Measurements from ENCODE around the gene SNRPF. TPM values are rescaled to one million over a fixed set of nuclear protein-coding genes. Genes with fewer than 3 reads are reported as not detected.
"Not testable (repeated sequence)": the region's sequence is repeated elsewhere in the genome, so short reads cannot be mapped to it uniquely, and the experiment has no call there.

The SNRPF gene
- total RNA-seq, 1 experiment from 2014 or later = 55.4 TPM

DNA sequence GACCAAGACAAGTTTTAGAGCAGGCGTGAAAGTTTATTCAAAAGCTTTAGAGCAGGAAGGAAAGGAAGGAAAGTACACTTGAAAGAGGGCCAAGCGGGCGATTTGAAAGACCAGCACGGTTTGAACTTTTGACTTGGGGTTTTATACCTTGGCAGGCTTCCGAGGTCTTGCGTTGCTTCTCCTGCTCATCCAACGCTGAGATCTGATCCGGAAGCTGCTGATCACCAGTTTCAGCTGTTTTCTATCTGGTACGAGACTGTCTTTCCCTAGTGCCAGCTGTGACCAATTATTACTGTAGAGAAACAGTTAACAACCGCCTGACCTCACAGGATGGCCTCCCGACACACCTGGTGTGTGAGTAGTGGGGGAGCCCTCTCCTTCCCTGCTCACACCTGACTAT is 20.6 kb upstream of the SNRPF start:
- intact Hi-C loops (cut with micrococcal nuclease; ENCODE audit: unreplicated experiment) = no loop called here
- BruUV-seq (replicated peaks) = no TSS peak
- H3K9me3 Mint-ChIP-seq (ENCODE audit: low read depth, unreplicated experiment) = no peaks in the 10 kb centered on the region
- peak; percentile 34 for DNase-seq
- TF ChIP-seq, protein P1, sequence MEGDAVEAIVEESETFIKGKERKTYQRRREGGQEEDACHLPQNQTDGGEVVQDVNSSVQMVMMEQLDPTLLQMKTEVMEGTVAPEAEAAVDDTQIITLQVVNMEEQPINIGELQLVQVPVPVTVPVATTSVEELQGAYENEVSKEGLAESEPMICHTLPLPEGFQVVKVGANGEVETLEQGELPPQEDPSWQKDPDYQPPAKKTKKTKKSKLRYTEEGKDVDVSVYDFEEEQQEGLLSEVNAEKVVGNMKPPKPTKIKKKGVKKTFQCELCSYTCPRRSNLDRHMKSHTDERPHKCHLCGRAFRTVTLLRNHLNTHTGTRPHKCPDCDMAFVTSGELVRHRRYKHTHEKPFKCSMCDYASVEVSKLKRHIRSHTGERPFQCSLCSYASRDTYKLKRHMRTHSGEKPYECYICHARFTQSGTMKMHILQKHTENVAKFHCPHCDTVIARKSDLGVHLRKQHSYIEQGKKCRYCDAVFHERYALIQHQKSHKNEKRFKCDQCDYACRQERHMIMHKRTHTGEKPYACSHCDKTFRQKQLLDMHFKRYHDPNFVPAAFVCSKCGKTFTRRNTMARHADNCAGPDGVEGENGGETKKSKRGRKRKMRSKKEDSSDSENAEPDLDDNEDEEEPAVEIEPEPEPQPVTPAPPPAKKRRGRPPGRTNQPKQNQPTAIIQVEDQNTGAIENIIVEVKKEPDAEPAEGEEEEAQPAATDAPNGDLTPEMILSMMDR (IDR thresholded peaks at IDR 0.05; ENCODE audit: unreplicated experiment) = no peak
- H3K27me3 Mint-ChIP-seq (ENCODE audit: unreplicated experiment) = peaks cover 18% of the 10 kb centered on the region
- peaks cover 24% of the 10 kb centered on the region for H3K4me1 Mint-ChIP-seq (ENCODE audit: low read depth, unreplicated experiment)
- CTCF ChIA-PET = no interaction called here
- no peak overlapping the region for H3K27ac Mint-ChIP-seq (ENCODE audit: unreplicated experiment)
- peak overlapping the region; percentile 17 for H3K4me3 Mint-ChIP-seq (ENCODE audit: low read depth, unreplicated experiment)
- no peaks in the 10 kb centered on the region for H3K36me3 Mint-ChIP-seq (ENCODE audit: insufficient read depth, unreplicated experiment)

DNA sequence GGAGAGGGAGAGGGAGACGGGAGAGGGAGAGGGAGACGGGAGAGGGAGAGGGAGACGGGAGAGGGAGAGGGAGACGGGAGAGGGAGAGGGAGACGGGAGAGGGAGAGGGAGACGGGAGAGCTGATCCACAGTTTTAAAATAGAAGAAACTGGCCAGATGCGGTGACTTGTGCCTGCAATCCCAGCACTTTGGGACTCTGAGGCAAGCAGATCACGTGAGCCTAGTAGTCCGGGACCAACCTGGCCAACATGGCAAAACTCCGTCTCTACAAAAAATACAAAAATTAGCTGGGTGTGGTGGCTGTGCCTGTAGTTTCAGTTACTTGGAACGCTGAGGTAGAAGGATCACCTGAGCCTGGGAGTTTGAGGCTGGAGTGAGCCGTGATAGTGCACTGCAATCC is 16.3 kb upstream of the SNRPF start:
- CTCF ChIA-PET; DNase-seq; H3K27ac Mint-ChIP-seq (ENCODE audit: unreplicated experiment); H3K9me3 Mint-ChIP-seq (ENCODE audit: low read depth, unreplicated experiment); H3K4me1 Mint-ChIP-seq (ENCODE audit: low read depth, unreplicated experiment); H3K36me3 Mint-ChIP-seq (ENCODE audit: insufficient read depth, unreplicated experiment); intact Hi-C loops (cut with micrococcal nuclease; ENCODE audit: unreplicated experiment); BruUV-seq (replicated peaks); H3K27me3 Mint-ChIP-seq (ENCODE audit: unreplicated experiment); H3K4me3 Mint-ChIP-seq (ENCODE audit: low read depth, unreplicated experiment): not testable (repeated sequence)

DNA sequence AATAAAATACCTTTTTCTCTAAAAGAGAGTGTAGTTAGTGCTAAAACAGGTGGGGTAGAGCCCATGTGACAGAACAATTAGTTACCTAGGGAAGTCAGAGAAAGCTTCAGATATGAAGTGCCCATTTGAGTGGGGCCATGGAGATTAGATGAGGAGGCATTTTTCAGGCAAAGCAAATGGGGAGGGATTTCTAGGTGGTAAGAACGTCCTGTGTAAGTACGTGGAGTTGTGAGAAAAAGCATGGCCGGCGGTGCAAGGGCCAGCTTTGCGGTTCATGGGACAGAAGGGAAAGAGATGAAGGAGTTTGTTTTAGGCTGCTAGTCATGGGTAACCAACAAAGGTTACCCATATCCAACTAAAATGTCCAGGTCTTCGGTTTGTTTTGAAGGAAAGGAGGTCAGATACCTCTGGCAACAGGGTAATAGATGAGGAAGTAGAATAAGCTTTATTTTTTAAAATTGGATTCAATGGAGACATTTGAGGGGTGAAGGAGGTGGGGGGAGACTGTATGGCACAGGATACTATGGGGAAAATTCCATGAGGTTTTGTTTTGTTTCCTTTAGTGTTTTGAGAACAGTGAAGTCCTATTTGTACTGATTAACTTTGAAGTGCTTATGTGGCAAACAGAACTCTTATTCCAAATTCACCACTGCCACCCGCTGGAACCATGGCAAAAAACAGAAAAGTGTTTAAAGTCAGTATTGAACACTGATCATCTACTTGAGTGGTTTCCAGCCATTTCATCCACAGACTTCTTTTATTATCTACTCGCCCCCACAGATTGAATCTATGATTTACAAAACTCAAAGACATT is 10.0 kb upstream of the SNRPF start:
- CTCF ChIA-PET = interaction anchor here (0.7 to 1.0 kb wide), 4 partner anchors 15 to 553 kb away, joined by 3 to 4 read pairs (median 4); no protein-coding TSS in a partner anchor
- peaks cover 17% of the 10 kb centered on the region for H3K27me3 Mint-ChIP-seq (ENCODE audit: unreplicated experiment)
- H3K4me3 Mint-ChIP-seq (ENCODE audit: low read depth, unreplicated experiment) = no peak overlapping the region
- intact Hi-C loops (cut with micrococcal nuclease; ENCODE audit: unreplicated experiment) = loop anchor here (1.0 kb wide), 1 partner anchor 28 kb away; no protein-coding TSS in a partner anchor
- no peaks in the 10 kb centered on the region for H3K9me3 Mint-ChIP-seq (ENCODE audit: low read depth, unreplicated experiment)
- TF ChIP-seq, protein P1 (IDR thresholded peaks at IDR 0.05; ENCODE audit: unreplicated experiment) = no peak
- H3K27ac Mint-ChIP-seq (ENCODE audit: unreplicated experiment) = peak overlapping the region; percentile 17
- peaks cover 10% of the 10 kb centered on the region for H3K4me1 Mint-ChIP-seq (ENCODE audit: low read depth, unreplicated experiment)
- peaks cover 5% of the 10 kb centered on the region for H3K36me3 Mint-ChIP-seq (ENCODE audit: insufficient read depth, unreplicated experiment)
- peak; percentile 56 for DNase-seq
- no TSS peak for BruUV-seq (replicated peaks)

DNA sequence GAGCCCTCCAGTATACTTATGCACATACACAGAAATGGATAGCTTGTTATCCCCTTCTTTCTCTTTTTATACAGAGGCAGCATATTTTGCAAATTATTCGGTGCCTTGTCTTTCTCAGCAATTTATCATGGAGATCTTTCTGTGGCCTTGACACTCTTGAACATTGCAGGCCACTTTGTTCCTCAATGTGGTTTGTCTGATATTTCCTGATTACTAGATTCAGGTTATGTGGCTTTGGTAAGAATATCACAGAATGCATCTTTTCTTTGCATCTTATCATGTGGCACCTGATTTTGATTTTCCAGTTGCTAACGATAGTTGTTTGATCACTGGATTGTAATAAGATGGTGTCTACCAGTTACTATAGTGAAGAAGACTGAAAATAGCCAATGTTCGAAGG is 7.1 kb upstream of the SNRPF start:
- intact Hi-C loops (cut with micrococcal nuclease; ENCODE audit: unreplicated experiment) = no loop called here
- Mint-ChIP-seq H3K4me3 (ENCODE audit: low read depth, unreplicated experiment) (no peak overlapping the region), H3K9me3 (ENCODE audit: low read depth, unreplicated experiment) (no peaks in the 10 kb centered on the region), H3K27me3 (ENCODE audit: unreplicated experiment) (peaks cover 31% of the 10 kb centered on the region), H3K36me3 (ENCODE audit: insufficient read depth, unreplicated experiment) (peaks cover 5% of the 10 kb centered on the region), H3K27ac (ENCODE audit: unreplicated experiment) (no peak overlapping the region), H3K4me1 (ENCODE audit: low read depth, unreplicated experiment) (peaks cover 10% of the 10 kb centered on the region)
- no peak for DNase-seq
- no TSS peak for BruUV-seq (replicated peaks)
- TF ChIP-seq, protein P1 (IDR thresholded peaks at IDR 0.05; ENCODE audit: unreplicated experiment) = no peak
- CTCF ChIA-PET = no interaction called here

DNA sequence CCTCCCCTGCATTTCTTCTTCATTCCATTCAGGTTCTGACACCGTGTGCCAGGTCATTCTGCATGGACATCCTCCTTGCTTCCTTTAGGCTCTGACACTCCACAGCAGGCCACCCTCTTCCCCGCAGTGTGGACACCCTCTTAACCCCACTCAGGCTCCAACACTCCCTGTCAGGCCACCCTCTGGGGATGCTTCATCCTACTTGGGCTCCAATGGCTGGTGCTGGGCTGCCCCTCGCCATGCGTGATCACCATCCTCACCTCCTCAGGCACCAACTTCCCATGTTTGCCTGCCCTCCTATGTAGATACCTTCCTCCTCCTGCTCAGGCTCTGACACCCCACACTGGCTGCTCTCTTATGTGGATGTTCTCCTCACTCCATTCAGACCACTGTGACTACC is 6.6 kb upstream of the SNRPF start:
- no peak overlapping the region for H3K27ac Mint-ChIP-seq (ENCODE audit: unreplicated experiment)
- DNase-seq = no peak
- peaks cover 10% of the 10 kb centered on the region for H3K4me1 Mint-ChIP-seq (ENCODE audit: low read depth, unreplicated experiment)
- H3K27me3 Mint-ChIP-seq (ENCODE audit: unreplicated experiment) = peaks cover 31% of the 10 kb centered on the region
- no peaks in the 10 kb centered on the region for H3K9me3 Mint-ChIP-seq (ENCODE audit: low read depth, unreplicated experiment)
- no peak overlapping the region for H3K4me3 Mint-ChIP-seq (ENCODE audit: low read depth, unreplicated experiment)
- intact Hi-C loops (cut with micrococcal nuclease; ENCODE audit: unreplicated experiment) = no loop called here
- CTCF ChIA-PET = no interaction called here
- peaks cover 5% of the 10 kb centered on the region for H3K36me3 Mint-ChIP-seq (ENCODE audit: insufficient read depth, unreplicated experiment)
- TF ChIP-seq, protein P1 (IDR thresholded peaks at IDR 0.05; ENCODE audit: unreplicated experiment) = no peak
- BruUV-seq (replicated peaks) = no TSS peak

Data from Calu3 (cell line).